ENCODE results near the gene GEMIN4.
"Not testable (repeated sequence)": the region's sequence is repeated elsewhere in the genome, so short reads cannot be mapped to it uniquely, and the experiment has no call there.

The GEMIN4 gene

GRCh38 chr17:778096-778495, 26.0 kb upstream of the GEMIN4 start:
- no peak for DNase-seq (ENCODE audit: low read depth in 2 of 2)

DNA sequence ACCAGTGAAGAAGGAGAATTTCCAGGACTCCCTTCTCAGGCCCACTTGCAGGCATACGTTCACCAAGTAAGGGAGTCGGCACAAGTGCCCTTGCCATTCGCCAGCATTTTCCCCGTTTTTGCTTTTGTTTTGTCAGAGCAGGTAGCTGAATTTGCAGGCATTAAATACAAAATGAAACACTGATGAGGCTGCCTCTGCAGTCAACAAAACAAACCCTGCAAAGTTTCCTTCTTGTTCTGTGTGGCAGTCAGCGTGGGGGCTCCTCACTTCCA, 22.2 kb upstream of the GEMIN4 start:
- no peak for DNase-seq (ENCODE audit: low read depth in 2 of 2)

DNA sequence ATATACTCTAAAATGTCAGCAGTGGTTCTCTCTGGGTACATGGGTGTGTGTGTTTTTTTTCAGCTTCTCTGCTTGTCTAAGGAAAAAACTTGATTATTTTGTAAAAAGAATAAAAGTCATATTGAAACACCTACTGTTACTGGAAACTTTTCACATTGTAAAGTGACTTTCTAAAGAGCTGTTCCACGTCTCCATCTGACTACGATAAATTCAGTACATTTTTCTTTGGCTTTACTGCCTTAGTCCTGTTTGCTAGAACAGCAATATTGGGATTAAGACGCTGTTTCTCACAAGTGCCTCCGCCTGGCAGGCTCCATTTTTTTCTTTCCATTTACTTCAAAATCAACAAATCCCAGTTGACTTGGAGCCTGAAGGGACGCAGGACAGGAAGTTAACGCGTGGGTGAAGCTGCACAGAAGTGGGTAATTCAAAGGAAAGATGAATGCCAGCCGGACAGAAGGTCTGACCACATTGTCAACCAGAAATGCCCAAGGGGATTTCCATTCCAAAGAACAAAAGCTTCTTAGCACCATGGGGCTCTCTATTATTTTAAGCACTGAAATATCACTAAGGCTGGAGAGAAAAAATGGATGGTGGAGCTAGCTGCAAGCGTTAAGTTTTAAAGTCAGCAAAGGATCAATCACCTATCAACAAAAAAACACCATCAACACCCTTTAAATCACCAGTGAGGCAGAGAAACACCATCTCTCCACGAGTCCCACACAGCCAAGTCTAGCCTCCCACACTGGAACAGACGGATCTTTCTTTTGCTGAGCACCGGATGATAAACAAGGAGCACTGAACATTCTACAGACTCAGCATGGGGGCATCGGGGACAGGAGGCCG, 21.6 kb upstream of the GEMIN4 start:
- DNase-seq (ENCODE audit: low read depth in 2 of 2), result no peak

DNA sequence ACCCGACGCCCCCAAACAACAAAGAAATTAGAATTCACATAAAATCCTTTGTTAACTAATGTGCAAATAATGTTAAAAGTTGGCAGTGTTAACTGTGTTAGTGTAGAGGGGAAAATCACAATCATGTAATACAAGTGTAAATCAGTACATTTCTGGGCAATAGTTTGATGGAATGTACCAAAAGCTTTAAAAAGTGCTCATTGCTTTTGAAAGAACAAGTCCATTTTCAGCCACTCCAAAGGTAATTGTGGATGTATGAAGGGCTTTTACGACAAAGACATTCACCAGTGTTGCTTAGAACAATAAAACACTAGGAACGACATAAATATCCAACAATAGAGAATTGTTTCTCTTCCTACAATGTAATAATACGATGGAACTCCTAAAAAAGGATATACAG, 21.0 kb upstream of the GEMIN4 start:
- DNase-seq (ENCODE audit: low read depth in 2 of 2), result no peak

- DNase-seq (ENCODE audit: low read depth in 2 of 2), result no peak
Measured at GRCh38 chr17:767076-767475, 15.0 kb upstream of the GEMIN4 start.

GRCh38 chr17:760371-760770, 8.3 kb upstream of the GEMIN4 start:
- DNase-seq (ENCODE audit: low read depth in 2 of 2), result no peak

DNA sequence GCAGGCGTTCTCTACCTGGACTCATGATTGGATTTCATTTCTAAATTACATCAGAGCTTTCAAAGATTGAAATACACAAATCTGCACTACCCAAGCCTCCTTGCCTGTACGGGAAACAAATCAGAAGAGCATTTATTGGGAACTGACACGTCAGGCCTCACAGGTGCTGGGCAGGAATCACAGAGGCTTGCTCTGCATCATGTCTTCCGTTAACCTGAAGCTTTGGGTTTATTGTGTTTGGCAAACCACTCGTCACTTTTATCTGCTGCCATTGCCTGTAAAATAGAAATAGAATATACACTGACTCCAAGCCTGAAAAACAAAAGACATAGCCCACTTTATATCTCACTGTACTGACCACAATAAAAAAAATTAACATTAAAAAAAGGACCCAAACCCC, 7.9 kb upstream of the GEMIN4 start:
- no peak for DNase-seq (ENCODE audit: low read depth in 2 of 2)

GRCh38 chr17:756010-756567, 4.0 kb upstream of the GEMIN4 start:
- DNase-seq (ENCODE audit: low read depth in 2 of 2), result not testable (repeated sequence)

DNA sequence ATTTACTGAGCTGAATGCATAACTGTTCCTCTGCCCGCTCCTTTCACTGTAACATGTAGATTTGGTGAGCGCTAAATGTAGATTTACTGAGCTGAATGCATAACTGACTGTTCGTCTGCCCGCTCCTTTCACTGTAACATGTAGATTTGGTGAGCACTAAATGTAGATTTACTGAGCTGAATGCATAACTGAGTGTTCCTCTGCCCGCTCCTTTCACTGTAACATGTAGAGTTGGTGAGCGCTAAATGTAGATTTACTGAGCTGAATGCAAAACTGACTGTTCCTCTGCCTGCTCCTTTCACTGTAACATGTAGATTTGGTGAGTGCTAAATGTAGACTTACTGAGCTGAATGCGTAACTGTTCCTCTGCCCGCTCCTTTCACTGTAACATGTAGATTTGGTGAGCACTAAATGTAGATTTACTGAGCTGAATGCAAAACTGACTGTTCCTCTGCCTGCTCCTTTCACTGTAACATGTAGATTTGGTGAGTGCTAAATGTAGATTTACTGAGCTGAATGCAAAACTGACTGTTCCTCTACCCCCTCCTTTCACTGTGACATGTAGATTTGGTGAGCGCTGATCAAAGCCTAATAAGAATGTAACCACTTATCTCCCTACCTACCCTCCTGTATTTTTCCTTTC, 3.4 kb upstream of the GEMIN4 start:
- not testable (repeated sequence) for DNase-seq (ENCODE audit: low read depth in 2 of 2)

DNA sequence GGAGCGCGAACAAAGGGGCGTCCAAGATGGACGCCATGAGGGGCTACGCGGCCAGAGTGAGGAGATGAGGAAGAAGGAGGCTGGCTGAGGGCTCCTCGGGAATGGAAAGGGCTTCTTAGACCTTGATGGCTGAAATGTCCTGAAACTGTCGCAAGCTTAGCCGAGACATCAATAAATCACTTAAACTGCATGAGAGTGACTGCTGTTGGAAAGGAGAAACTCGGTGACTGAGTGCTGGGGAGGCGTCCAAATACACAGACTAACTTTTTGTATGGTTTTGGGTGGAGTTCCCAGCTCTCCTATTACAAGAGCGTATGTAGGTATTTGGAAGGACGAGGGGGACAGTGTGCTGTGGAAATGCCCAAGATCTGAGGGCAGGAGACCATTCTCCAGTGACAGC, 1.4 kb upstream of the GEMIN4 start:
- DNase-seq (ENCODE audit: low read depth in 2 of 2), result no peak

- DNase-seq (ENCODE audit: low read depth in 2 of 2), result peak; percentile 17 to 45
Measured at GRCh38 chr17:752620-753219, 656 bp upstream of the GEMIN4 start.

DNA sequence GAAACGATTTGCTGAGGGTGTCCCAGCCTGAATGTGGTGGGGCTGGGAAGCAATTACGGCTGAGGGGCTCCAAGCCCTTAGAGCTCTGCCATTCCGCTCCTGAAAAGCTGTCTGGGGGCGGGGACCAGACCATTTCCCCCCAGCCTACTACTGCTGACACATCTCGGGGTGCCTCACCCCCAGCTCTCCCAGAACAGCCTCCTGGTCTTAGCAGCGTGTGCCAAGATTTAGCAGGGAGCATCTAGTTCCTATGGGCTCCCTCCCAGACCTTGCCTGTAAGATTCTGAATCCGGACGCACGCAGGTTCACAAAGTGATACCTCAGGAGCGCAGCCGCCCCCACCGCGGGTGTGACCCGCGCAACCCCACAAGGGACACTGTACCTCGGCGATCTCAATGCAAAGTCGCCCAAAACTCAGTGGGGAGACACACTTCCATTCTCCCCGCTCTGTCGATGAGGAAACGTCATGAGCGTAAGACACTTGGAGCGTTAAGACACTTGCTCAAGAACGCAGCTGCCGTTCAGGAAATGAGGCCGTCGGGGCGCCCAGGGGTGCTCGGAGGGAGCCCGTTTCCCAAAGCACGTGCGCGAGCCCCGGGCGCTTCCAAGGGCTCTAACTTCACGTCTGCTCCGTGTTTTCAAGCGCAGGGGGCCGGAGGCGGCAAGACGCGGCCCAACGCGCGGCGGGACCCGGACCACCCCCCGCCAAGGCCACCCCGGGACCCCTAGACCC, 629 bp downstream of the GEMIN4 start:
- peak; percentile 35 to 36 for DNase-seq (ENCODE audit: low read depth in 2 of 2)

DNA sequence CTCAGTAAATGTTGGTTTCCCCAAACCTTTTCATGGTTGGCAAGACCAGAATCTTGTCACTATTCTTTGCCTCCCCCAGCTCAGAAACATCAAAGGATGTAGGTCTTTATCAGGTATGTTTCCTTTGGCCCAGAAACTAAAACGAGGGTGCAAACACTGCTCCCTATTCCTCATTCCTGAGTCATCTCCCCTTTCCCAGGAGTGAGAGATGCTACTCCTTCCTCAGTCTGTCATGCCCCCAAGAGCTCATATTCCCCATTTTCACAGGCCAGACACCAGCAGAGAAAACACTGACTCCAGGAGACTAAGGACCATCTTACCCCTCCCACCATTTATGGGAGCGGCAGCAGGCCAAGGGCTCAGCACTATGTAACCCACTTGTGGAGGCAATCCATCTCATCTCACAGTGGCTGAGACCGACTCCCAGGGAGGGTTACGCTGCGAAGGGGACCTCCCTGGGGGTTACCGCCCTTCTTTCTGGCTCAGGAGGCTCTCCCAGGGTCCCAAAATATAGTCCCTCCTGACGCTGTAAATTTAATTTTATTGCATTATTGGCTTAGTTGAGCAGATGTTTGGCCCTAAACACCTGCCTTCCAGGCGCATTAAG, 1.5 kb downstream of the GEMIN4 start:
- no peak for DNase-seq (ENCODE audit: low read depth in 2 of 2)

- DNase-seq (ENCODE audit: low read depth in 2 of 2), result not testable (repeated sequence)
Measured at GRCh38 chr17:749359-749758, 2.7 kb downstream of the GEMIN4 start.

GRCh38 chr17:748604-749003, 3.5 kb downstream of the GEMIN4 start:
- DNase-seq (ENCODE audit: low read depth in 2 of 2), result not testable (repeated sequence)

DNA sequence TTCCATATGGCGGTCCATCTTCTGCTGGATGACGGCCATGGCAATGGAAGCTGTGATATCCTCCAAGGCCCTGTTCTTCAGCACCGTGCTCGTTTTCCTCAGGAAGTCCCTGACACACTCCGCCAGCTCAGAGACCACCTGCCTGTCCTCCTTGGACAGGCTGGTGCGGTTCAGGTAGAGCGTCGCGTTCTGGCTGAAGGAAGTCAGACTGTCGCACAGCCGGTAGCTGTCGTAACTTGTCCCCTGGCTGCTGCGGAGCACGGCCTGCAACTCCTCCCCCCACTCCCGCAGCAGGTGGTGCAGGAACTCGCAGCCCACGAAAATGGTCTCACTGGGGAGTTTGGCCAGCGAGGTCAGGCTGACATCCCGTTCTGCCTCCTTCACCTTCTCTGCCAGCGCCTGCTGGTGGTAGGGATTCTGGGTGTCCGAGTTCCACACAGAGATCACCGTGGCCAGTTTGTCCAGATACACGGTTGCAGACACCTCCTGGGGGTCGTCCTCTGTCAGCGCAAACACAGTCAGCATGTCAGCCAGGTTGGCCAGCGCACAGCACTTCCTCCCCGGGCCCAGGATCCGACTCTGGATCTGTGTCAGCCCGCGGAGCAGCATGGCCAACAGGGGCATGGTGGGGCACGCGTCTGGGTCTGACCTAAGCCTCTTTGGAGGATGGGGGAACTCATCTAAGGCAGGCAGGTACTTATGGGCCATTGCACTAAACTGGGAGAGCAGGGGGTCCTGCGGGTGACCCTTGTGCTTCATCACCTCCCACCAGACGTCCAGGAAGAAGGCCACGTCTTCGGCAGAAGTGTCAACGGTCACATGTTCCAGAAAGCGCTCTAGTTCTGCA, 5.1 kb downstream of the GEMIN4 start:
- DNase-seq (ENCODE audit: low read depth in 2 of 2), result no peak

DNA sequence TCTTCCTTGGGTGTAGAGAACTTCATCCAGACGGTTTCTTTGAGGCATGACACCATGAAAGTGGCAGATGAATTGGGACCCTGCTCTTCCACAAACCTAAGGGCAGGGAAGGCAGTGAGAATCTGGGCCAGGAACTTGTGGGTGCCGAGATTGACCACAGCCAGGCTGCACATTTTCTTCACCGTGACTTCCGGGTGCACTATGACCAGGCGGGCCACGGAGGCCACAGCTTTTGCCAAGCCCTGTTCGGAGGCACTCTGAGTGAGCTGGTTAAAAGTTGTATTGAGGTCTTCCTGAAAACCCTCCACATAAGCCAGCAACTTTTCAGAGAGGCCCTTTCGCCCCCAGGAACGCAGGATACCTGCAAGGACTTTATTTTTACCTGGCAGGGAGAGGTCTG, 5.9 kb downstream of the GEMIN4 start:
- no peak for DNase-seq (ENCODE audit: low read depth in 2 of 2)

- no peak for DNase-seq (ENCODE audit: low read depth in 2 of 2)
Measured at GRCh38 chr17:745406-745805, 6.7 kb downstream of the GEMIN4 start.

GRCh38 chr17:744937-745336, 7.1 kb downstream of the GEMIN4 start:
- no peak for DNase-seq (ENCODE audit: low read depth in 2 of 2)

DNA sequence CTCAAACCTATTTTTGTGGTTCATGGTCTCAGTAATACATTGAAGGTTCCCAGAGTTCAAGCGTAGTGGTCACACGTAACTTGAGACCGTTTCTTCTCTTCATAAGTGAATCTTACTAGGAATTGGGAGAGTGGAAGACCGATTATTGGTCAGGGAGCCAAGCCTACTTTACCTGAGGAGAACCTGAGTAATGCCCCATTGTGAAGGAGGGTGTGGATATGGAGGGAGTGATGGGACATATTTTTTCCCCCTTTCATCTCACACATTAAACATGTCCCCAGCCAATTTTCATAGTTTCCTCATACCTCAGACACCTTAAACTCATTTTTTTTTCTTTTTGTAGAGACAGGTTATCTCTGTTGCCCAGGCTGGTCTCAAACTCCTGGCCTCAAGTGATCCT, 8.9 kb downstream of the GEMIN4 start:
- DNase-seq (ENCODE audit: low read depth in 2 of 2), result no peak
